ENCODE results near the gene LAMA3.

- TF ChIP-seq CTCF (IDR thresholded peaks at IDR 0.05) (no peak), POLR2AphosphoS5 (IDR thresholded peaks at IDR 0.05; ENCODE audit: low read depth, low read length) (no peak), SIN3A (IDR thresholded peaks at IDR 0.05; ENCODE audit: borderline replicate concordance, insufficient read depth, low read depth, low read length) (no peak)
- TF ChIP-seq, protein P1, sequence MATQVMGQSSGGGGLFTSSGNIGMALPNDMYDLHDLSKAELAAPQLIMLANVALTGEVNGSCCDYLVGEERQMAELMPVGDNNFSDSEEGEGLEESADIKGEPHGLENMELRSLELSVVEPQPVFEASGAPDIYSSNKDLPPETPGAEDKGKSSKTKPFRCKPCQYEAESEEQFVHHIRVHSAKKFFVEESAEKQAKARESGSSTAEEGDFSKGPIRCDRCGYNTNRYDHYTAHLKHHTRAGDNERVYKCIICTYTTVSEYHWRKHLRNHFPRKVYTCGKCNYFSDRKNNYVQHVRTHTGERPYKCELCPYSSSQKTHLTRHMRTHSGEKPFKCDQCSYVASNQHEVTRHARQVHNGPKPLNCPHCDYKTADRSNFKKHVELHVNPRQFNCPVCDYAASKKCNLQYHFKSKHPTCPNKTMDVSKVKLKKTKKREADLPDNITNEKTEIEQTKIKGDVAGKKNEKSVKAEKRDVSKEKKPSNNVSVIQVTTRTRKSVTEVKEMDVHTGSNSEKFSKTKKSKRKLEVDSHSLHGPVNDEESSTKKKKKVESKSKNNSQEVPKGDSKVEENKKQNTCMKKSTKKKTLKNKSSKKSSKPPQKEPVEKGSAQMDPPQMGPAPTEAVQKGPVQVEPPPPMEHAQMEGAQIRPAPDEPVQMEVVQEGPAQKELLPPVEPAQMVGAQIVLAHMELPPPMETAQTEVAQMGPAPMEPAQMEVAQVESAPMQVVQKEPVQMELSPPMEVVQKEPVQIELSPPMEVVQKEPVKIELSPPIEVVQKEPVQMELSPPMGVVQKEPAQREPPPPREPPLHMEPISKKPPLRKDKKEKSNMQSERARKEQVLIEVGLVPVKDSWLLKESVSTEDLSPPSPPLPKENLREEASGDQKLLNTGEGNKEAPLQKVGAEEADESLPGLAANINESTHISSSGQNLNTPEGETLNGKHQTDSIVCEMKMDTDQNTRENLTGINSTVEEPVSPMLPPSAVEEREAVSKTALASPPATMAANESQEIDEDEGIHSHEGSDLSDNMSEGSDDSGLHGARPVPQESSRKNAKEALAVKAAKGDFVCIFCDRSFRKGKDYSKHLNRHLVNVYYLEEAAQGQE (IDR thresholded peaks at IDR 0.05; ENCODE audit: insufficient read depth in 1 of 2, low read depth in 2 of 2, low read length in 1 of 2), result no peak
These were observed 74.1 kb downstream of the LAMA3 start for GRCh38 chr18:23763343-23763742.

Measured in Panc1 (cell line).